Rectal smooth muscle tissue (tissue), 1 donor: ENCODE measurements around the gene STON1.
"Not testable (repeated sequence)": the region's sequence is repeated elsewhere in the genome, so short reads cannot be mapped to it uniquely, and the experiment has no call there.

Source experiments
- H3K27ac ChIP-seq: one replicate; pipeline ENCODE4 v1.7.0; 2013; ENCODE audit warnings: low read depth, low read length, inconsistent platforms
- H3K27me3 ChIP-seq: one replicate; pipeline ENCODE4 v1.7.0; 2013; ENCODE audit warnings: low read length; ENCODE audit not compliant: control insufficient read depth, insufficient read depth
- H3K36me3 ChIP-seq: one replicate; pipeline ENCODE4 v1.7.0; 2013; ENCODE audit warnings: low read length; ENCODE audit not compliant: control insufficient read depth, insufficient read depth
- H3K4me1 ChIP-seq: one replicate; pipeline ENCODE4 v1.7.0; 2013; ENCODE audit warnings: low read length; ENCODE audit not compliant: control insufficient read depth, insufficient read depth
- H3K4me3 ChIP-seq: one replicate; pipeline ENCODE4 v1.7.0; 2013; ENCODE audit warnings: low read length
- H3K9ac ChIP-seq: one replicate; pipeline ENCODE4 v1.7.0; 2013; ENCODE audit warnings: low read length

Gene STON1

GRCh38 chr2:48511849-48512470 is 18.0 kb upstream of the STON1 start:
- Histone ChIP-seq H3K27ac (no peak overlapping the region), H3K4me1 (peaks cover 29% of the 10 kb centered on the region), H3K36me3 (peaks cover 6% of the 10 kb centered on the region)

GRCh38 chr2:48512571-48512970 is 17.4 kb upstream of the STON1 start:
- Histone ChIP-seq H3K27ac (no peak overlapping the region), H3K4me3 (no peak overlapping the region), H3K9ac (no peak overlapping the region), H3K27me3 (no peaks in the 10 kb centered on the region), H3K4me1 (peaks cover 29% of the 10 kb centered on the region), H3K36me3 (peaks cover 2% of the 10 kb centered on the region)

More at GRCh38 chr2:48511849-48512470, 18.0 kb upstream of the STON1 start:
- H3K4me3 ChIP-seq, result no peak overlapping the region
- H3K9ac ChIP-seq, result no peak overlapping the region
- no peaks in the 10 kb centered on the region for H3K27me3 ChIP-seq

- Histone ChIP-seq H3K27ac (peak overlapping the region; percentile 95), H3K4me1 (peaks cover 27% of the 10 kb centered on the region), H3K36me3 (peaks cover 4% of the 10 kb centered on the region), H3K4me3 (no peak overlapping the region), H3K27me3 (no peaks in the 10 kb centered on the region), H3K9ac (no peak overlapping the region)
Measured at GRCh38 chr2:48514348-48515003, 15.5 kb upstream of the STON1 start.

- H3K4me1 ChIP-seq, result peaks cover 22% of the 10 kb centered on the region
- no peak overlapping the region for H3K9ac ChIP-seq
- H3K4me3 ChIP-seq, result no peak overlapping the region
- H3K27ac ChIP-seq, result peak overlapping the region; percentile 95
- H3K36me3 ChIP-seq, result peaks cover 4% of the 10 kb centered on the region
- H3K27me3 ChIP-seq, result no peaks in the 10 kb centered on the region
Measured at GRCh38 chr2:48515513-48515985, 14.4 kb upstream of the STON1 start.

GRCh38 chr2:48519593-48519992 is 10.4 kb upstream of the STON1 start:
- Histone ChIP-seq H3K4me1 (peaks cover 19% of the 10 kb centered on the region), H3K36me3 (peaks cover 4% of the 10 kb centered on the region), H3K4me3 (no peak overlapping the region)

GRCh38 chr2:48524756-48525155 is 5.2 kb upstream of the STON1 start:
- not testable (repeated sequence) for H3K36me3 ChIP-seq, H3K4me3 ChIP-seq, H3K27me3 ChIP-seq, H3K9ac ChIP-seq
- H3K4me1 ChIP-seq, result peaks cover 19% of the 10 kb centered on the region
- peak overlapping the region; percentile 25 for H3K27ac ChIP-seq

More at GRCh38 chr2:48519593-48519992, 10.4 kb upstream of the STON1 start:
- peak overlapping the region; percentile 75 for H3K27ac ChIP-seq
- no peak overlapping the region for H3K9ac ChIP-seq
- no peaks in the 10 kb centered on the region for H3K27me3 ChIP-seq

GRCh38 chr2:48525269-48525943 is 4.5 kb upstream of the STON1 start:
- H3K9ac ChIP-seq, result no peak overlapping the region
- no peaks in the 10 kb centered on the region for H3K36me3 ChIP-seq
- peak overlapping the region; percentile 79 for H3K27ac ChIP-seq
- no peaks in the 10 kb centered on the region for H3K27me3 ChIP-seq
- peaks cover 19% of the 10 kb centered on the region for H3K4me1 ChIP-seq
- no peak overlapping the region for H3K4me3 ChIP-seq

GRCh38 chr2:48527226-48527885 is 2.6 kb upstream of the STON1 start:
- Histone ChIP-seq H3K36me3 (no peaks in the 10 kb centered on the region), H3K4me3 (no peak overlapping the region), H3K9ac (no peak overlapping the region), H3K4me1 (peaks cover 22% of the 10 kb centered on the region), H3K27ac (peak overlapping the region; percentile 72), H3K27me3 (no peaks in the 10 kb centered on the region)

- H3K9ac ChIP-seq, result no peak overlapping the region
- H3K36me3 ChIP-seq, result no peaks in the 10 kb centered on the region
- H3K4me1 ChIP-seq, result peaks cover 22% of the 10 kb centered on the region
- no peaks in the 10 kb centered on the region for H3K27me3 ChIP-seq
- H3K27ac ChIP-seq, result peak overlapping the region; percentile 72
- H3K4me3 ChIP-seq, result no peak overlapping the region
Measured at GRCh38 chr2:48528431-48528830, 1.5 kb upstream of the STON1 start.

GRCh38 chr2:48529194-48529593 is 760 bp upstream of the STON1 start:
- peak overlapping the region; percentile 30 for H3K4me3 ChIP-seq
- H3K36me3 ChIP-seq, result no peaks in the 10 kb centered on the region
- H3K27me3 ChIP-seq, result no peaks in the 10 kb centered on the region
- H3K27ac ChIP-seq, result peak overlapping the region; percentile 70
- peaks cover 22% of the 10 kb centered on the region for H3K4me1 ChIP-seq
- no peak overlapping the region for H3K9ac ChIP-seq

GRCh38 chr2:48529676-48530032 is 300 bp upstream of the STON1 start:
- H3K4me1 ChIP-seq, result peaks cover 22% of the 10 kb centered on the region
- H3K4me3 ChIP-seq, result peak overlapping the region; percentile 65
- H3K36me3 ChIP-seq, result no peaks in the 10 kb centered on the region
- H3K27me3 ChIP-seq, result no peaks in the 10 kb centered on the region
- H3K9ac ChIP-seq, result no peak overlapping the region
- H3K27ac ChIP-seq, result peak overlapping the region; percentile 90

- Histone ChIP-seq H3K9ac (no peak overlapping the region), H3K4me1 (peaks cover 15% of the 10 kb centered on the region), H3K4me3 (peak overlapping the region; percentile 64), H3K36me3 (no peaks in the 10 kb centered on the region), H3K27ac (peak overlapping the region; percentile 88), H3K27me3 (no peaks in the 10 kb centered on the region)
Measured at GRCh38 chr2:48531141-48531648, 1.2 kb downstream of the STON1 start.
